GM18951 (cell line): ENCODE measurements around the gene RAPGEF4.
"Not testable (repeated sequence)": the region's sequence is repeated elsewhere in the genome, so short reads cannot be mapped to it uniquely, and the experiment has no call there.

Experiments
- POLR2A ChIP-seq: IDR thresholded peaks from 4 replicates; pipeline ENCODE4 v1.6.1; 2011; ENCODE audit warnings: mild to moderate bottlenecking; ENCODE audit not compliant: insufficient read length, insufficient read depth; ENCODE audit errors: extremely low read depth
- in situ Hi-C: fragments of 300-500 bp; cut with MboI; formaldehyde crosslinking; loops from one replicate; pipeline ENCODE4 v1.12.0; 2022; ENCODE audit warnings: low sequenced_read_pairs, mixed read lengths, inconsistent platforms; ENCODE audit not compliant: unreplicated experiment

RAPGEF4 gene

DNA sequence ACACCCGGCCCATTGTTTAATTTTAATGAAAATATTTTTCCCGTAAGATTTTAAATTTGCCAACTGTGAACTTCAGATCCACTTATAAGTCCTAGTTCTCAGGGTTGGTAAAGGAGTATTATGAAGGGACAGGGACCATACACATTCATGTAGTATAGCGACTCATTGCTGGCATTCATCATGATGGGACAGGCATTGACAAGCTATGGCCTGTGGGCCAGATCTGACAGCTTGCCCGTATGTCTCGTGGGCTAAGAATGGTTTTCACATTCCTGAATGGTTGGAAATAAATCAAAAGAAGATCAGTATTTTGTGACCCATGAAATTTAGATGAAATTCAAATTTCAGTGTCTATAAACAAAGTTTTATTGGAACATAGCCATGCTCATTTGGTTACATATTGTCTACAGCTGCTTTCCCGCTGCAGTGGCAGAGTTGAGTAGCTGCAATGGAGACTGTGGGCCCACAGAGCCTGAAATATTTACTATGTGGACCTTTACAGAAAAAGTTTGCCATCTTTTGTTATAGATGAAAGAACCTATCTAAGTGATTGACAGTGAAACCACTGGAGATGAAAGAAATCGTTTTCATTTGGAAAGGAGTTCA is 4.1 kb downstream of the RAPGEF4 start:
- TF ChIP-seq POLR2A = no peak
- in situ Hi-C loops = no loop called here

DNA sequence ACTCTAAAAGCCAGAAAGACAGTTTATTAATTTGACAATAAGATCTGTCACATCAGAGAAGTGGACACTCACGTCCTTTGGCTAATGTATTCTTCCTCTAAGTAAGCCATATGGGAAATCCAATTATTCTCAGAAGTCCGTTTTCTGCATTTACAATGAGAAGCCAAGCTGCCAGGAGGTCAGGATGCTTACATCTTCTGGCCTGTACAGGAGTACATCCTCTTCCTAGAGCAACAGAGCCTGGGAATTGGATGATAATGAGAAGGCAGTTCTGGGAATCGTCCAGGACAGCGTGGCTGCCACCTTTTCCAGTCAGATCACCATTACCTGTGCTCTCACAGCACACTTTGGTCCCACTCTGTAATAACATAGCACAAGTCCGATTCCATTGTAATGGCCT is 5.2 kb downstream of the RAPGEF4 start:
- no peak for TF ChIP-seq POLR2A
- in situ Hi-C loops = no loop called here

DNA sequence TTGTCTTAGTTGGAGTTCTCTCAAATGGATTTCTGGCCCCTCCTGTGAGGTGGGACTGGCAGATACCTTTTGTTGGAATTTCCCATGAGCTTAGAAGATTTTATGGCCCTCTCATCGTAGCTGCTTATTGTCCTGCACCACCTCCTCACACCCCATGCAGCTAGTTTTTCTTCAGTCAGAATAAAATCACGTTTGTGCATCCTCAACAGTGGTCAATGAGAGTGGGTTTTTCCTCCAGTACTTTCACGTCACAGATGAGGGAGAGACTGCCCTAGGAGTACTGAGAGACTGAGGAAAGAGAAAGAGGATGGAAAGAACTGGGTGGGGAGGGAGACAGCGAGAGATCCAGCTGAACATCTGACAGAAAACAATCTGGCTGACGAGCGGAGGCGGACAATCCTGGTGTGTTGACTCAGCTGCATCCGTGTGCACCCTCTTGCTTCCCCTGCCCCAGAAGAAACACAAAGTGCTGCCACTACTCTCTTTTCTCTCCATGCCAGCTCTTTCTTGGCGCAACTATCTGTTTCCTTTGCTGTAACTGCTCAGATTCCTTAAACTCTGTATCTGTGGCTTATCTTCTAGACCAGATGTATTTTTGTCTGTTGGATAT is 7.4 kb downstream of the RAPGEF4 start:
- TF ChIP-seq POLR2A = no peak
- in situ Hi-C loops = no loop called here

DNA sequence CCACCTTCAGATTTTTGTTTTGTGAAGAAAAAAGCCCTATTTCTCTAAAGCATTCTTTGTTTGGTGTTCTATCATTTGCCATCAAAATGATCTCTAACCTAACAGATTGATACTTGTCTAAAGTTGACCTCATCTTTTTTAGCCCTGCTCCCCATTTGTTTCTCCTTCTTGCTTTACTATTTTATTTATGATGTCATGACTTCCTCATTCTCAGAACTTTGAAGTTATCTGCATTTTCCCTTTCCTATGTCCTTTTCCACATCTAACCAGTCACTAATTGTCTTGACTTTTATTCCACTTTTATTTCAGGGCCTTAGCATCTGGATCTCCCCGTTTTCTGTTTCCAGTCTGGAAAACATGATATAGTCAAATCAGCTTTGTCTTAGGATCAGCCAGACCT is 8.3 kb downstream of the RAPGEF4 start:
- TF ChIP-seq POLR2A = no peak
- in situ Hi-C loops = no loop called here

DNA sequence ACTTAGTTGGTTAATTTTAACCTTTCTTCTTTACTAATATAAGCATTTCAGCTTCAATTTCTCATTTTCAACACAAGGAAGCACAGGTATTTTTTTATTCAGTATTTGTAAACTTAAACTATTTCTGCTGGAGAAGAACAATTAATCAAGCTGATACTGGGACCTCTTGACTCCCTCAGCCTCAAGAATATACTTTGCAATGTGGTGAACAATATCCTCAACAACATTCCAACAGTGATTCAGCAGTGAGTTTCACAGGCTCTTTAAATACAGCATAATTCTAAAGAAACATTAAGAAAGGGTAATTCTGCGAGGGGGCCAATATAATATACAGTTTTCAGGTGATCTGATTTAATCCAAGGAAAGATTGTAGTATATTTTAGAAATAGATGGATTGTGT is 10.0 kb downstream of the RAPGEF4 start:
- no peak for TF ChIP-seq POLR2A
- in situ Hi-C loops = no loop called here

DNA sequence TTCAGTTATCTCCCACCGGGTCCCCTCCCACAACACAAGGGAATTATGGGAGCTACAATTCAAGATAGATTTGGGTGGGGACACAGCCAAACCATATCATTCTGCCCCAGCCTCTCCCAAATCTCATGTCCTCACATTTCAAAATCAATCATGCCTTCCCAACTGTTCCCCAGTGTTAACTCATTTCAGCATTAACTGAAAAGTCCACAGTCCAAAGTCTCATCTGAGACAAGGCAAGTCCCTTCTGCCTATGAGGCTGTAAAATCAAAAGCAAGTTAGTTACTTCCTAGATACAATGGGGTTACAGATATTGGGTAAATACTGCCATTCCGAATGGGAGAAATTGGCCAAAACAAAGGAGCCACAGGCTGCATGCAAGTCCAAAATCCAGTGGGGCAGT is 12.9 kb downstream of the RAPGEF4 start:
- in situ Hi-C loops = not testable (repeated sequence)

DNA sequence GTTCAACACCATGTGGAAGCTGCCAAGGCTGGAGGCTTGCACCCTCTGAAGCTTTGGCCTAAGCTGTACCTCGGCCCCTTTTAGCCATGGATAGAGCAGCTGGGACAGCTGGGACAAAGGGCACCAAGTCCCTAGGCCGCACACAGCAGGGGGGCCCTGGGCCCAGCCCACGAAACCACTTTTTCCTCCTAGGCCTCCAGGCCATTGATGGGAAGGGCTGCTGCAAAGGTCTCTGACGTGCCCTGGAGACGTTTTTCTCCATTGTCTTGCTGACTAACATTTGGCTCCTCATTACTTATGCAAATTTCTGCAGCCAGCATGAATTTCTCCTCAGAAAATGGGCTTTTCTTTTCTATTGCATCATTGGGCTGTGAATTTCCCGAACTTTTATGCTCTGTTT is 13.7 kb downstream of the RAPGEF4 start:
- no peak for TF ChIP-seq POLR2A
- in situ Hi-C loops = no loop called here

DNA sequence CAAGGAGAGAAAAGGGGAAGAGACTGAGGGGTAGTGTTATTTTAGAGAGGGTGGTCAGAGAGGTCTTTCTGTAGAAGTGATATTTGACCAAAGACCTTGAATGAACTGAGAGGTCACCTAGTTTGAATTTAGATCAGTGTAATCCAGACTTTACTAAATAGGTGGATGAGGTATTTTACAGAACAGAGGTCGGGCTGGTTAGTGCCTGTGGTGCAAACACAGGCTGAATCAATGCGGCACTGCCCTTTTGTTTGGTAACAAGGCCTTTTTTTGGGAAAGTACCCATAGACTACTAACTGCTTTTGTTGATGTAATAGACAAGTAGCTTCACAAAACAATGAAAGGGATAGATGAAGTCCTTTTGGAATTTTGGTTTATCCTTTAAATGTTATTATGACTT is 15.9 kb downstream of the RAPGEF4 start:
- in situ Hi-C loops = no loop called here
- TF ChIP-seq POLR2A = no peak

DNA sequence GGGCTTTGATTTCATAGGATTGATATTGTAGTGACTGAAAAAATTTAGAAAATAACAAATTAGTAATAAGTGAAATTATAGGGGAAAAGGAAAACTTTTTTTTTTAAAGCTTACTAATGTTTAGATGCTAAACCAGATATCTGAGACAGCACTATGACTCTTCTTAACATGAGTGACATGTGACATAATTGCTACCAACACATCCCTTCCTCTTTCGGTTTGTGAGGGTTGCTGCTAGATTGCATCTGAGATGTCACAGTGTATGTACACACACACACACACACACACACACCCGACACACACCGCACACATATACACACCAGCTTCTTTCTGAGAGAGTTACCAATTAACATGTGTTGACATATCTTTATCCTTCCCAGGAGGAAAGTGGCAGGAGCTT is 18.0 kb downstream of the RAPGEF4 start:
- TF ChIP-seq POLR2A = no peak
- in situ Hi-C loops = no loop called here

DNA sequence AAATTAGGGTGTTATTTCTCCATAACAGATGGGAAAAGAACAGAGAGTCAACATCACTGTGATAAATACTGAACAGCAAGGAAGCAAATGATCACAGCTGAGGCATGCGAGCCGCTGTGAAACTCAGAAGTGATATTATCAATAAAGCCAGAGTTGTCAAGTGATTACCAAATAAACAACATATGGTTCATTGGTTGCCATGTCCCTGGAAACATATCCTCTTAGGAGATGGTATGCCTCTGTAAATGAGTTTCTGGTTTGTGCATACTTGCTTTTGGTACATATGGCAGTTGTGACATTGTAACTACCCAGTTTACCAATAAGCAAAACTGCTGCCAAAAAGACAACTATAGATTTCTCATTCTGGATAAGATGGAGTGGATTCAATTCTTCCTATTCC is 23.8 kb downstream of the RAPGEF4 start:
- in situ Hi-C loops = no loop called here
- TF ChIP-seq POLR2A = no peak

DNA sequence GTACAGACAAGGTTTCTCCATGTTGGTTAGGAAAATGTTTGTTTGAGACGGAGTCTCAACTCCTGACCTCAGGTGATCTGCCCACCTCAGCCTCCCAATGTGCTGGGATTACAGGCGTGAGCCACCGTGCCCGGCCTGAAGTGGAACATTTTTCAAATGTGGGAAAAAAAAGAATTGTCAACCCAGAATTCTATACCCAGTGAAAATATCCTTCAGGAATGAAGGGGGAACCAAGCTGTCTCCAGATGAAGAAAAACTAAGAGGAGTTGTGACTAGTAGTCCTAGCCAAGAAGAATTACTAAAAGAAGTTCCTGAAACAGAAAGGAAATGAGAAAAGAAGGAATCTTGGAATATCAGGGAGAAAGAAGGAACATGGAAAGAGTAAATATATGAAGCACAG is 25.7 kb downstream of the RAPGEF4 start:
- no peak for TF ChIP-seq POLR2A
- in situ Hi-C loops = no loop called here

DNA sequence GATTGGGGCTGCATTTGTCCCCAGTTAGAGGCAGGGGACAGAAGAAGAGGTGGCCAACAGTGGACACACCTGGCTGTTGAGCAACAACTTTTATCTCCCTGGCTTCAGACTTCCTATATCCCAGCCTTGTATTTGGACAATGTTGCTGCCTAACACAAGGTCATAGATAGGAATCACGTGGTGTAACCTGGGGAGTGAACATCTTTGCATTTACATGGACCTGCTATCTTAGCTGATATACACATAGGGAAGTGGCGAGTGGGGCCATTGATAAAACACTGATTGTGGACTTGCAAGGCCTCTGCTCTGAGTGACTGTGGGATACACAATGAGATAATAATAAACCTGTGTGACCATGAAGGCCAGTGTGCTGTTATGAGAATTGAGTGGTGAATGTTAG is 26.9 kb downstream of the RAPGEF4 start:
- TF ChIP-seq POLR2A = no peak
- in situ Hi-C loops = no loop called here

DNA sequence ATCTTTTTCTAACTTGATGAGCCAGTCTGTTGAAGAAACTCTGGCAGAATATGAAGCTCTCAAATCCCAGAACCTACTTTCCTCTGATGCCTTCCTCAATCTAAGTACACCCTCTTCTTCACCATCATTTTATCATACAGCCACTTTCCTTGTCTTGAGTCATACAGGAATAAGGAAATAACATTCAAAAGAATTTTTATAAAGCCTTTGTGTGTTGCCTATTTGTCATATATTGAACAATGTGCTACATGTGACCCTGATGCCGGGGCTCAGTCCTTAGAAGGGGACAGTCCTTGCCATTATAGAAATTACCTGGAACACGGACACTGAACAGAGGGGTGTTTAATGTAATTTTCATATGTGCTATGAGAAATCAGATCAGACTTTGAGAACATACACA is 27.4 kb downstream of the RAPGEF4 start:
- TF ChIP-seq POLR2A = no peak
- in situ Hi-C loops = no loop called here

DNA sequence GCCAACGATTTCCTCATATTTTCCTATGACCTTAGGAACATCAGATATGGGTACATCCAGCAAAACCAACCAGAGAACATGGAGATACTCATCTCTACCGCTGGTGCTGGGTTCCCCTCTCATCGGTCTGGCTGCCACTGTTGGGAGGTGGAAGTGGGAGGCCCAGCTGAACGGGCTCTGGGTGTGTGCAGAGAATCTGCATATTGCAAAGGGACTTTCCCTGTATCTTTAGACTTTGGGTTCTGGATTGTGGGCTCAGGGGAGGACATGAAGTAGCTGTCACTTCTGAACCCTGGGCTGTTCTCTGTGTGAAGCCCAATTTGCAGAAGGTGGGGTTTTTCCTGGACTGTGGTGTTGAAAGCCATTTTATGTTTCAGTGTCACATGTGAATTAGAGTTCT is 30.0 kb downstream of the RAPGEF4 start:
- in situ Hi-C loops = no loop called here

DNA sequence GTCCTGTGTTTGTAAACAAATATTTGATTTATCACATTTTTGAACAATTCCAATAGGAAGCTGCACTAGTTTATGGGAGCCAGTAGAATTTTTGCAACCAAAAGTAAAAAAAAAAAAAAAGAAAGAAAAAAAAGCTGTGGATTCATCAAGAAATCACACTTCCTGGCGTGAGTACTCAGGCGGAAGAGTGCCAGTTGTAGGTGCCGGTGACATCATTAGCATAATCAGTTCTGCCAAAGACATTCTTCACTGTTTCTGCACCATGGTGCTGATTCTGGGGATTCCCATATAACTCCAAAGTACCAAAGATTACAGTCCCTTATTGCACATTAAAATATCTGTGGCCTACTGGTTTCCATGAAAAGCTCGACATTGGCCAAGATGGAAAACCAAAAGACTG is 32.8 kb downstream of the RAPGEF4 start:
- in situ Hi-C loops = no loop called here
- no peak for TF ChIP-seq POLR2A

More for the DNA sequence above, 30.0 kb downstream of the RAPGEF4 start:
- no peak for TF ChIP-seq POLR2A

DNA sequence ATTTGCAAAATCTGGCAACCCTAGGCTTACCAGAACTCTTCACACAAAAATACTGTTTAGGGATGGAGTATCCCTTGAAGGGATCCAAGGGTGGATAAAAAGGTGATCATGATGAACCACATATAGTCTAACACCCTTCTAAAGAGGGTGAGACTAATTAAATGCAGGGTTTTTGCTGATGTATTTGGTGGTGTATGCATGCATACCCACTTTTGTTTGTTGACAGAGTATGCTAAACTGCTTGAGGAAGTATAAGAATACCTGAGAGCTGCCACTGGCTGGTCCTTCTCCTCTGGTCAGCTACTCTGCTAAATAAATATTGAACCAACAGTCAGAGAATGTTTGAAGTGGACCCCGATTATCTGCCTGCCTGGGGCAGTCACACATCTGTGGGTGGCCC is 34.2 kb downstream of the RAPGEF4 start:
- in situ Hi-C loops = no loop called here
- TF ChIP-seq POLR2A = no peak
